ENCODE measurements around the gene CHAT.

CHAT gene

DNA sequence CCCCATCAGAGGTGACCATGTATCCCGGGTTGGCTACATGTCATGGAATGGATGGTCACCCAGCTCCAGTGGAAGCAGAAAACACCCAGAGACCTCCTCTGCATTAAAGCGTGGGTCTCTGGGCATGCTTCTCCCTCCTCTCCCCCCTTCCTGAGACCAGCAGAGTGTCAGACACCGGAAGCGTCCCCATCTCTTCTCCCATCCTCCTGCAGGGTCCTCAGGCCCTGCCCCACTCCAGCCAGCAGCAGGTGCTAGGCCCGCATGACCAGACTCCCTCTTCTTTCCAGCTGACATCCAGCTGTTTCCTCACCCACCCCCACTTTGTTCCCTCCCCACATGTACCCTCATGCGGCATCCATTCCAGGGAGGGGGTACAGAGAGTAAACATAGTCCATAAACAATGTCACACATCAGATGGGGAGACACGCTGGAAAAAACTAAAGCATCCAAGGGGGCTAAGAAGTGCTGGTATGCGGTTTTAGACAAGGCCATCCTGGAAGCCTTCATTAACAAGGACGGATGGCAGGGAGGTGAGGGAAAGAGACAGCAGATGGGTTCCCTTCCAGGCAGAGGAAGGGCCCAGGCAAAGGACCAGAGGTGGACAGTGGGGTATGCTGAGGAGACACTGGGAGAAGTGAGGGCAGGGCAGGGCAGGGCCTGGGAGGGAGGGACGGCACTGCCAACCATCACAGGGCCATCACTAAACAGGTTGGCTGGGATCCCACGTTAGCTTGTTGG is 16.2 kb upstream of the CHAT start:
- no peak for FAIRE-seq

DNA sequence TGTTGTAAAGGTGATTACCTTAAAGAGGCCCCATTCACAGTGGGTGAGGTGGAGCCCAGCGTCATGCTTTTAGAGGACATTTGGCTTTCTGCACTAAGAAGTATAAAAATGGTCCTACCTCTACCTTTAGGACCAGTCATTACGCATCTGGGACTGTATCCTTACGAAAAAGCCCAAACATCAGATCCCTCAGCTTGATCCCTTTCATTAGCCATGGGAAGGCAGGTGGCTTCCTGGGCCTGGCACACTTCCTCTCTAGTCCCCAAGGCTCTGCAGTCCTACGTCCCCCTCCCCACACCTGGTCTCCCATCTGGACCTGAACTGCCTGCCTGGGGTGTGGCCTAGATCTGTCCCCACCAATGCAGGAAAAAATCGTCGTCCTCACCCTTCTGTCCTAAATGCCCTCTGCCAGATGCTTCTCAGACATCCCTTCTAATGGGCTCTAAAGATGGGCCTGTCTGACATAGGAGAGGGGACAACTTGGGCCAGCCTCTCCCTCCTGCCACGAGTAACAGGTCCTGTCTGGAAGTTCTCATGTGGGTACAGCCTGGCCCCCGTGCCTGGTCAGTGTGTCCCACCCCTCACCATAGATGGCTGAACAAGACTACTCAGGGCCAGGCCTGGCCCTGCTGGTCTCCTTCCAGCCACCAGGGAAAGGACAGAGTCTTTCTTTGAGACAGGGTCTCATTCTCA is 15.5 kb upstream of the CHAT start:
- FAIRE-seq (no peak), DNase-seq (ENCODE audit: low spot score) (no peak)

More for the DNA sequence above, 16.2 kb upstream of the CHAT start:
- DNase-seq (ENCODE audit: low spot score), result no peak

DNA sequence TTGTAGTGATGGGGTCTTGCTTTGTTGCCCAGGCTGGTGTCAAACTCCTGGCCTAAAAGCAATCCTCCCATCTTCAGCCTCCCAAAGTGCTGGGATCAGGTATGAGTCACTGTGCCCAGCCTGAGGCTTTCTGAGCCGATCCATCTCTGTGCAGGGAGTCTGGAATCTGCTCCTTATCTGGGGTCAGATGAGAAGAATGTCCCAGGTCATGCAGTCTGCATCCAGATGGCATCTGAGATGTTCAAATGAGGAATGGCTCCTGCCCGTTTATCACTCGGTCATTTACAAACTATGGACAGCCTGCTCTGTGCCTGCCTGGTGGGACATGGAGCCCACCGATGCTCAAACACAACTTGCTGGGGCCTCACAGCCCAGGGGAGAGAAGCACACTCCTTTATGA is 14.9 kb upstream of the CHAT start:
- DNase-seq (ENCODE audit: low spot score), result peak; percentile 38
- FAIRE-seq, result no peak

DNA sequence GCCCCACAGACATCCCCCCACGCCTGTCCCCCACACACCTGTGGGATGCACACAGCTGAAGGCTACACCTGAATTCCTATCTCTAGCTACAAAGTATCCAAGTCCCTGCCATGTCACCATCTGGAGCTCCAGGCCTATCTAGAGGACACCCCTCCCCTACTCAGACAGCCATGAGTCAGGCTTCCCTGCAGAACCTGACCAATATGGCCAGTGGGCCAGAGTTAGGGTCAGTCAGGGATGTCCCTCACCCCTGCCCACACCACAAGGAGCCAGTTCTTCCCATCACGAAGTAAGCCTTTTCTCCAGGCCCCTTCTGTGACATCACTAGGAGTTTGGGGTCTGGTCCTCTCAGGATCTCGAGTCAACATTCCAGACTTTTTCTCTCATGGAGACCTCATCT is 14.3 kb upstream of the CHAT start:
- FAIRE-seq, result no peak
- no peak for DNase-seq (ENCODE audit: low spot score)

DNA sequence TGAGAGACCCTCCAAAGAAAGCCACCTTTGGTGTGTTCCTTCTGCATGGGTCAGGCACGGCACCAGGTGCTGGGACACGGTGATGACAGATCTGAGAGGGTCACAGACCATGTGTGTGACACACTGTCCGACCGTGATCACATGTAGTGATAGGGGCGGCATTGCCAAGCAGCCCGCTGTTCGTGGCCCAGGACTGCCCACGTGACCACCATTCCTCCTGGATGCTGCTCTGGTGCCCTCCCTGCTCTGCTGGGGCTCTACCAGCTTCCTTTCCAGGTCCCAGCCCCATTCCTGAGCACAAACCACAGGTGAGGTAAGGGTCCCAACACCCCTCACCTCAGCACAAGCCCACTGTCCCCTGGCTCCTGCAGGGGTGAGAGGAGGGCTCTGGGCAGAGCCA is 13.8 kb upstream of the CHAT start:
- DNase-seq (ENCODE audit: low spot score) (no peak), FAIRE-seq (no peak)

DNA sequence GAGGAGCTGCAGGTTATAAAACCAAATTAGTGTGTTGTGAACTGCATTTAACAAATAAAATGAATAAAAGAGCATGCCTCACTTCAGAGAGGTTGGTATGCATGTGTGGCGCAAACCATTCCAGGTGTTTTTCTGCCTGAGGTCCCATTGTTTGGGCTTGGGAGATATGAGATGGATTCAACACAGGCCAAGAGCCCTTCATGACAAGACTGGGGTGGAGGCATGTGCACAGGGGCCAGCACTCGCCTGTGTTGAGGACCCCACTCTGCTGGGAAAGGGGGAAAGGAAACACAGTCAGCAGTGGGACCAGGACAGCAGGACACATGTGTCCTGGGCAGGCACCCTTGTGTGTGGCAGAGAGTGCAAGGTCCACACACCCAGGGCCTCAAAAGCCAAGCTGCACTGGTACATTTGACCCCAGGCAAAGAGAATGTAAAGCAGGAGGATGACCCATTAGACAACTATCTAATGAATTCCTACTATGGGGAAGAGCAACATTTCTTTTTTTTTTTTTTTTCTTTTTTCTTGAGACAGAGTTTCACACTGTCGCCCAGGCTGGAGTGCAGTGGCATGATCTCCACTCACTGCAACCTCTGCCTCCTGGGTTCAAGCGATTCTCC is 12.9 kb upstream of the CHAT start:
- DNase-seq (ENCODE audit: low spot score), result no peak
- FAIRE-seq, result no peak

DNA sequence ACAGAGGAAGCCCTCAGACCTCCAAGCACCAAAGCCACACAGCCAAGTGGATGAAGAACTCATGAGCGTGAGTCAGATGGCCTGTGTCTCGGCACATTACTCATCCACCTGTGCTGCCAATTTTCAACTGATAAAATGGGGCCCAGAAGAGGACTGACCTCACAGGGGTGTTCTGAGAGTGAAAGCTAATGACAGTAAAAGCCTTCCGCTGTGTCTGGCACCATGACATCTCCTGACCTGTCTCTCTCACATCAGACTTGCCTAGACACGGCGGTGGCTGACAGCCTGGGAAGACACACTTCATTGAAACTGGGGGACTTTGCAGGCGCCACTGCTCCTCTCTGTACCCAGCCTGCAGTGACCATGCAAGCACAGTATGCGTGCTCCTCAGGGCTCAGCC is 12.0 kb upstream of the CHAT start:
- FAIRE-seq, result no peak
- peak; percentile 60 for DNase-seq (ENCODE audit: low spot score)

DNA sequence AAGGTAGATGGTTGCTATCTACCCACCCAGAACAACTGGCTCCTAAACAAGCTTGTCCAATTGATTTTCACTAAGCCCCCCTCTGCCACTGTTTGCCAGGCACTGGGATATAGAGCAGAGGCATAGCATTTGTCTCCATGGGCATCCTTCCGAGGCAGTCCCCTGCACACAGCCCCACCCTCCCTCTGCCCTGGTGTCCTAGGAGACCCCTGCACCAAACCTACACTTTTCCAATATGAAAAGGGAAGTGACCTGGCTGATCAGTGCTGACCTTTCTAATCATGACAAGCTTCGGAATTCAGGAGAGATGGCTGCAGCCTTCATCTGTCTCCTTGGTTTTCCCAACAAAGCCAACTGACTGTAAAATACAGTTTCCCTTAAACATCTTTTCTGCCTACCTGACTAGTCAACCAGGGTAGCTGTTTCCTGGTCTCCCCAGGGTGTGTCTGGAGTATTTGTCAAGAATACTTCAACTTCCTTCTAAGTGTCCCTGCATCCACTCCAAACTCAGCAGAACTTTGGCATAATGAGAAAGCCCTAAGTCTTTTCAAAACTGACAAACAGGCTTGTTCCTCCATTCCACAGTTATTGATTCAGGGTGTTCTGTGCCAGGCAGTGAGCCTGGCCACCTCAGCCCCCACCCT is 11.3 kb upstream of the CHAT start:
- no peak for DNase-seq (ENCODE audit: low spot score)
- FAIRE-seq, result no peak

DNA sequence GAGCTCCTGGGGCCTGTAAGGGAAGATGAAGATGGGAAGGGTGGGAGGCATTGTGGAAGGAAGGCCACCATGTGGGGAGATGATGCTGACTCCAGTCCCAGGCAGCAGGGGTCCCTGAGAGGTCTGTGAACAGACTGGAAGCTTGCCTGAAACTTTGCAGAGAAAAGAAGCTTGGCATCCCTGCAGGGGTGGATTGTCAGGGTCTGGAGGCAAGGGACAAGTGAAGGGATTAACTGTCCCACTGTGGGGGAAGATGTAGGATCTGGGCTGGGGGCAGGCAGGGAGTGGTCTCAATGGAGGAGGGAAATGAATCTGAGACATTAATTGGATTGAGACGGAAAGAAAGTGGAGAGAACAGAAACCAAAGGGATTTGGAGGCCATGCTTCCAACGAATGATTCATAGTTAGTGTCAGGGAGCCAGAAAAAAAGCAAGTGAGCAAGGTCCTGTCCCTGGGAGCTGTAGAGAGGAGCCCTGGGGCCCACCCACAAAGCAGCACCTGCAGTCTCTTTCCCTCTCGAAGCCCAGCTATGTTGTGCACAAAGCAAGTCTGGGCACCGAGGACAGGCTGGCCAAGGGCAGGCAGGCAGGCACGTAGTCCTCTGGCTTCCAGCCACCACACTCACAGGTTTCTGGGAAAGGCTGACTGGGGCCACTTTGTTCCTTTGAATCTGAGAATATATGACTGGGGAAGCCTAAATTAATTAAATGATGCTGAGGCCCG is 8.5 kb upstream of the CHAT start:
- DNase-seq (ENCODE audit: low spot score), result no peak

DNA sequence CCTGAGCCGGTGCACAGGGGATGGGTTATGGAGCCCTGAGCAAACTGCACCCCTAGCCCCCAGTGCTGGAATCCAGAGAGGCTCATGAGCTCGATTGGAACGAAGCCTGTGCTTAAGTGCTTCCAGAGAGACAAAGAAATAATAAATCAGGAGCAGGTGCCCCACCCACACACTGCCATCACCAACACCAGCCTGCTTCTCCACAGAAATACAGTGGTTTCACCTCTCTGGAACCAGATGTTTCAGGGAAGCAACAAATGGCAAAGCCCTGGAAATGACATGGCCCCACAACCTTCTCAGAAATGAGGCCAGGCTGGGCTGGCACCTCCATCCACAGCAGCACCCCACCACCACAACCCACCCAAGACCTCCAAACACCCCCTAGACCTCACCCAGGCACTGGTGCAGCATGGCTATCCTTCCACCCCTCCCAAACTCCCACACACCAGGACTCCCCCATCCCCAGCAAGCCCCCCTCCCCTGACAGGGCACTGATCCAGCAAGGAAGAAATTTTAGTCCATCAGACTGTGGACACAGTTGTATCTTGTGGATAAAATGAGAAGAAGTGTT is 7.8 kb upstream of the CHAT start:
- no peak for FAIRE-seq
- DNase-seq (ENCODE audit: low spot score), result no peak

More for the DNA sequence above, 8.5 kb upstream of the CHAT start:
- no peak for FAIRE-seq

DNA sequence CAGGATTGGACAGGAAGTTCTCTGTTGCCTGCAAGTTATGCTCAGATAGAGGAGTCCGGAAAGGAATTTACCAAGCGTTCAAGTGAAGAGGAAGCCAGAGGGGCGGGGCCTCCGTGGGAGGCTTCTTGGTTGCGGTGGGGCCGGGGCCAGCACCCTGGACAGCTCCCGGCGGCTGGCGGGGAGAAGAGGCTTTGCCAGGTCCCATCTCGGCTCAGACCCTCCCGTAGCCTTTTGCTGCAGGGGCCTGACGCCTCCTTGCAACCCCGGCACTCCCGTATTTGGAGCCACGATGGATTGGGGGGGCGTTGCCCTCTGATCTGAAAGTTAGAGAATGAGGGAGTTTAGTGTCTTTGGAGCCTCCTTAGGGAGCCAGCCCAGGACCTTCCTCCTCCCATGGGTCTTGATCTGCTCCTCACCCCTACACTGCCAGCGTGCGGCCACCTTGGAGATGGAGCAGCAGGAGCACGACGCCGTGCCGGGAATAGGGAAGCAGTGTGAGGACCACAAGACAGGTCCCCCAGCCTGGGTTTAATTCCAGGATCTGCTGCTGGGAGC is 6.8 kb upstream of the CHAT start:
- FAIRE-seq (no peak), DNase-seq (ENCODE audit: low spot score) (peak; percentile 55)

DNA sequence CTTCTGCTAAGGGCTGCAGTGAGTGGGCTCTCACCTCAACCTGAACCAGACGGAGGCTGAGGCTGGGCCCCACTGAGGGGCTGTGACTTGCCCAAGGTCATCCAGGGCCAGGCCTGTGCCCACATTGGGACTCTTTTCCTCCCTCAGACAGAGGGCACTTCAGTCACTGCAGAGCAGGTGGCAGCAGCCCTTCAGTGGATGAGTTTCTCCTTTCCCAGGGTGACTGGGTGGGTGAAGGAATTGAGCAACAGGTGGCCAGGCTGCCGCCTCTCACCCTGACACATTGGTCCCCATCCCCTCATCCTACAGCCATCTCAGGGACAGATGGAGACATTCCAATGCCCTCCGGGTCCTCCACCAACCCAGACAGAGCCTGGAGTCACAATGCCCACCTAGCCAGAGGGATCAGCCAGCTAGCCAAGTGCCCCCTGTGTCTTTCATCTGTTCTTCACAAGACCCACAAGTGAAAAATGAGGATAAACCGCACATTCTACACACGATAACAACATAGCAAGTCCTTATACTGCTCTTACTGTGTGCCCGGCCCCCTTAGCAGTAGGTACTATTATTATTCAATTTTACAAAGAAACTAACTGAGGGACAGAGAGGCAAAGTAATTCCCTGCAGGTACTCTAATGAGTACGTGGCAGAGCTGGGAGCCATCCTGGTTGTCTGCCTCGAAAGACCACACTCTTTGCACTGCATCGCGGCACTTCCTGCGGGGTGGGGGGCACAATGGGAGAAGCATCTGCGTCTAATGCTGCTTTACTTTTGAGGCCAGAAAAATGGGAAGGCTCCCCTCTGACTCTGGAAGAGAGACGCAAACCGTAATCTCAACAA is 5.5 kb upstream of the CHAT start:
- FAIRE-seq (no peak), DNase-seq (ENCODE audit: low spot score) (no peak)

DNA sequence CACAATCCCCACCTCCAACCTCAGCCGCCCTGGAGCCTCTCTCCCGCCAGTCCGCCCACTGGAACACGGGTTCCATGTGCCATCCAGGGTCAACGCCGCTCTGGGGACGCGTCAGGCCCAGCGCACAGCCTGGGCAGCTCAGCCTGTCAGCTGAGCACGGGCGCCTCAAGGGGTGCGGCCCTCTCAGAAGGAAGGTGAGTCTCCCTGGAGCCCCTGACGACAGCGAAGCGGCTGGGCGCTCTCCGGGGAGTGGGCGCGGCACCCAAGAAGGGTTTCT is 4.9 kb upstream of the CHAT start:
- FAIRE-seq, result no peak

DNA sequence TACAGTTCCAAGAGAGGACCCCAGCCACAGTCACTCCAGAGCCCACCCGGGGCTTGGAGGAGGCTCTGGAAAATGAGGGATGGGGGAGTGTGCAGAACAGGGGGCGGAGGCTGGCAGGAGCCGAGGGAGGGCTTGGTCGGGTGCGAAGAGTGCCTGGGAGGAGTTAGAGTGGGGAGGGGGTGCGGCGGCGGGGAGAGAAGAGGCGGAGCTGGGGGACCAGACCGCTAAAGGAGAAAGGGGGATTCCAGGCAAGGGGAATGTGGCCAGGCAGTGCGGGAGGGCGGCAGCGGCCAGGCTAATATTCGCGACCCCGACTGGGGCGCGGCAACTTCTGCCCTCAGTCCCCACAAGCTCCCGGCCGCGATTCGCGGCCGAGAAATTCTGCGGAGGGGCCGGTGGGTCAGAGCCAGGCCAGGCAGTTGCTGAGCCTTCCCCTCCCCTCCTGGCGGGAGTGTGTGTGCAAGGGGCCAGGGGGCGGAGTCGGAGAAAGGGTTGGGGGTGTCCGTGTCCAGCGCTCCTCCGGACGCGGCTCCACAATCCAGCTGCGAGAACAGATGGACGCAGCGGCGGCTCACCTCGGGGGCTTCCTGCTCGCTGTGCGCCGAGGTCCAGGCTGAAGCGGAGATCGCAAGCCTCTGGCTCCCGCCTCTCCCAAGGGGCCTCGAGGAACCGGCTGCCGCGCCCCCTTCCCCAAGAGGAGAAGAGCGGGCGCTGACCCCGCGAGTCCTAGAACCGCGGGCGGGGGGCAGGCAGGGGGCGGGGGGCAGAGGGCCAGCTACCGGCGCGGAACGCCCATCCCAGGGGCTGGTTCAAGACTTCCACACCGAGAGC is 4.3 kb upstream of the CHAT start:
- DNase-seq (ENCODE audit: low spot score), result no peak

More for the DNA sequence above, 4.9 kb upstream of the CHAT start:
- no peak for DNase-seq (ENCODE audit: low spot score)

DNA sequence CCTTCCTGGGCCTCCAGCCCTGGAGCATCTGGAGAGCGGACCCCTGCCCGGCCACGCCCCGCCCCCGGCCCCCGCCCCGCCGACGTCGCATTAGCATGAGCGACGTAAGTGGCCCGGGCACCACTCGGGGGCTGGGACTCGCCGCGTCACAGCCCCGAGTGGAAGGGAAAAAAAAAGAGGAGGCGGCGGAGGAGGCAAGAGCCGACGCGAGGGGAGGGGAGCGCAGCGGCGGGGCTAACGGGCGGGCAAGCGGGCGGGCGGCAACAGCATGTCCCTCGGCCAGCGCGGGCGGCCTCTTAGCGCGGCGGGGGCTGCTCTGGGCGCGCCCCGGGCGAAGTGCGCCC is 3.8 kb upstream of the CHAT start, which contains the start of gene SLC18A3:
Gene SLC18A3 (plus strand): TSS at position 197 of the 344 bp plus-strand sequence. CDS start 431 bp downstream, outside the sequence.
- FAIRE-seq (no peak), DNase-seq (ENCODE audit: low spot score) (no peak)

More for the DNA sequence above, 4.3 kb upstream of the CHAT start:
- FAIRE-seq, result no peak

DNA sequence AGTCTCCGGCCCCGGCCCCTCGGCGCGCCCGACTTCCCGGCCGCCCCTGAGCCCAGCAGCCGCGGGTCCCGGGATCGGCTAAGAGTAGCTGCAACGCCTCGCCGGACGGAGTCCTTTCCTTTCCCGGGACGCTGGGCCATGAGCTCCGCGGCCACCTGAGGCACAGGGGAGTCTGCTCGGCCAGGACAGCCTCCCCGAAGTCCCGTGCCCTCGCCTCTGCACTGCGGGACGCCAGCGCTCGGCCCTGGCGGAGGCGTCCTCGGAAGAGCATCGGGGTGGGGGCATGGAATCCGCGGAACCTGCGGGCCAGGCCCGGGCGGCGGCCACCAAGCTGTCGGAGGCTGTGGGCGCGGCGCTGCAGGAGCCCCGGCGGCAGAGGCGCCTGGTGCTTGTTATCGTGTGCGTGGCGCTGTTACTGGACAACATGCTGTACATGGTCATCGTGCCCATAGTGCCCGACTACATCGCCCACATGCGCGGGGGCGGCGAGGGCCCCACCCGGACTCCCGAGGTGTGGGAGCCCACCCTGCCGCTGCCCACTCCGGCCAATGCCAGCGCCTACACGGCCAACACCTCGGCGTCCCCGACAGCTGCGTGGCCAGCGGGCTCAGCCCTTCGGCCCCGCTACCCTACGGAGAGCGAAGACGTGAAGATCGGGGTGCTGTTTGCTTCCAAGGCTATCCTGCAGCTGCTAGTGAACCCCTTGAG is 3.2 kb upstream of the CHAT start:
- FAIRE-seq (no peak), DNase-seq (ENCODE audit: low spot score) (no peak)

DNA sequence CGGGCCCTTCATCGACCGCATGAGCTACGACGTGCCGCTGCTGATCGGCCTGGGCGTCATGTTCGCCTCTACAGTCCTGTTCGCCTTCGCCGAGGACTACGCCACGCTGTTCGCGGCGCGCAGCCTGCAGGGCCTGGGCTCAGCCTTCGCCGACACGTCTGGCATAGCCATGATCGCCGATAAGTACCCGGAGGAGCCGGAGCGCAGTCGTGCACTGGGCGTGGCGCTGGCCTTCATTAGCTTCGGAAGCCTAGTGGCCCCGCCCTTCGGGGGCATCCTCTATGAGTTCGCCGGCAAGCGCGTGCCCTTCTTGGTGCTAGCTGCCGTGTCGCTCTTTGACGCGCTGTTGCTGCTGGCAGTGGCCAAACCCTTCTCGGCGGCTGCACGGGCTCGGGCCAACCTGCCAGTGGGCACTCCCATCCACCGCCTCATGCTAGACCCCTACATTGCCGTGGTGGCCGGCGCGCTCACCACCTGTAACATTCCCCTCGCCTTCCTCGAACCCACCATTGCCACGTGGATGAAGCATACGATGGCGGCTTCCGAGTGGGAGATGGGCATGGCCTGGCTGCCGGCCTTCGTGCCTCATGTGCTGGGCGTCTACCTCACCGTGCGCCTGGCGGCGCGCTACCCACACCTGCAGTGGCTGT is 2.5 kb upstream of the CHAT start:
- FAIRE-seq, result no peak
- no peak for DNase-seq (ENCODE audit: low spot score)

Data from RCC 7860 (cell line).